ENCODE measurements around the gene SERPINA1.

DNA sequence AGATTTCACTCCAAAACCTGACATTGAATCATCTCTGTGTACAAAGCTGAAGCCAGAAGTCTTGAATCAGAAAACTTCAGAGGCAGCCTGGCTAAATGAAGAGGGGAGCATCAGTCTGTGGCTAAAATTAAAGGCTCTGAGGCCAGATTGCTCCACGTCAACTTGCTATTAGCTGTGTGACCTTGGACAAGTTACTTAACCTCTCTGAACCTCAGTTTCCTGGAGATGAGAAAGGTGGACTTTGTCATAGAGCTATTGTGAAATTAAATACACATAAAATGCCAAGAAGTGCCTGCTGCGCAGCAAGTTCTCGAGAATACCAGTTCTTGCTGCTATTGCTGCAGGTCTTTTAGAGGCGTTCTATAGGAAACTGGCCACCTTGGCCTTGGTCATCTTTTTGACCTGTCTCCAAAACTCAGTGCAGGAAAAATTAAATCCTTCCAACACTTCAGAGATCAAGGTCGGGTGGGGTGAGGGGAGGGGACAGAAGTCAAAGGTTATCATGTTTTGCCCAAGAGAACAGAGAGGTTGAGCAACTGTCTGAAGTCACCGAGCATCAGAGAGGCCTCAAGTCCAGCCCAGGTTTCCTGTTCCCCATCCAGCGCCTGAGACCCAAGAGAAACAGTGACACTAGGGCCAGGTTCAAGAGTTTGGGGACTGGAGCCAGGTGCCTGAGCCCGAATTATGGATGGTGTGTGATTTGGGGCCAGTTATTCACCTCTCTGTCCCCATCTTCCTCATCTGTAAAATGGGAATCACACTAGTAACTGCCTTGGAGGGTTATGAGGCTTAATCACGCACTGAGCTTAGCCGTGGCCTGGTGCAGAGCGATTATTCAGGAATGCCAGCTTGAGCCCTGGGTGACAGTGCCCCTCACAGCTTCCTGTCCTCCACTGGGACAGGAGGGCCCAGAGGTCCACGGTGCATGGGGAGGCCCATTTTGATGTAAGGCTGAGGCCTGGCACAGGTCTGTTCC, 1.1 kb downstream of the SERPINA1 start:
- TF ChIP-seq CTCF (conservative IDR thresholded peaks at IDR 0.05) (no peak), EZH2 (IDR thresholded peaks at IDR 0.05; ENCODE audit: low read depth) (no peak)

Data from PC-9 (cell line).